Mammary epithelial cell (primary cell): Measurements from ENCODE around the gene SLC12A5.

Experiments
- CTCF ChIP-seq, 2 donors: IDR thresholded peaks in 1 of 2; conservative IDR thresholded peaks in 1 of 2; 2 replicates each; pipeline ENCODE4 v1.5.1; 2011 to 2012; ENCODE audit warnings: inconsistent platforms in 2 of 2, low read length in 2 of 2, mild to moderate bottlenecking in 2 of 2, control low read depth in 1 of 2, low read depth in 1 of 2; ENCODE audit not compliant: insufficient read depth in 1 of 2; ENCODE audit errors: extremely low read depth in 1 of 2
- EZH2 ChIP-seq: IDR thresholded peaks from 2 replicates; pipeline ENCODE4 v1.6.1; 2012; ENCODE audit warnings: low read length, inconsistent platforms, borderline replicate concordance

GRCh38 chr20:46056970-46057855 lies 28.2 kb downstream of the SLC12A5 start:
- TF ChIP-seq CTCF (conservative IDR thresholded peaks at IDR 0.05 in 1 of 2, IDR thresholded peaks at IDR 0.05 in 1 of 2; ENCODE audit: extremely low read depth in 1 of 2, insufficient read depth in 1 of 2, low read depth in 1 of 2, low read length in 2 of 2) (no peak), EZH2 (peak; percentile 33)
